PC-3 (cell line): ENCODE results near the gene LUZP1. TPM values are rescaled to one million over a fixed set of nuclear protein-coding genes. Genes with fewer than 3 reads are reported as not detected.

Experiments
- ATAC-seq: fragments of 200-7000 bp; cut with Tn5 transposase; 2 replicates; pipeline ENCODE4 v1.9.1; 2020; ENCODE audit warnings: mild to moderate bottlenecking, moderate library complexity
- BruUV-seq: library from RNA; stranded (reverse); fragments of 400-500 nt; replicated peaks from 2 replicates; lab custom pipeline; 2021; lab: Mats Ljungman, UMichigan
- CTCF ChIA-PET: fragments of 300-600 bp; sonication (Branson Sonifier 250); formaldehyde crosslinking; loops from one replicate; lab custom pipeline; 2022; ENCODE audit warnings: antibody characterized with exemption; lab: Charles Lee
- POLR2A ChIA-PET: fragments of 300-600 bp; sonication (Branson Sonifier 250); formaldehyde crosslinking; loops from one replicate; lab custom pipeline; 2022; ENCODE audit warnings: antibody characterized with exemption; ENCODE audit not compliant: unreplicated experiment; lab: Charles Lee
- DNase-seq: peaks from one replicate; pipeline ENCODE4 v3.0.0-alpha.2; 2015
- H2AFZ ChIP-seq: fragments of 300-600 bp; sonication (generic); 2 replicates; pipeline ENCODE4 v1.6.0; 2016; ENCODE audit warnings: antibody characterized with exemption, low read length
- H3F3A ChIP-seq: fragments of 300-600 bp; sonication (generic); one replicate; pipeline ENCODE4 v1.6.0; 2017; ENCODE audit warnings: antibody characterized with exemption, low read length, control low read depth, mild to moderate bottlenecking; ENCODE audit not compliant: unreplicated experiment
- H3K27ac ChIP-seq: fragments of 300-600 bp; sonication (generic); 2 replicates; pipeline ENCODE4 v1.5.1; 2016; ENCODE audit warnings: mild to moderate bottlenecking, low read length
- H3K27me3 ChIP-seq: fragments of 300-600 bp; sonication (generic); 2 replicates; pipeline ENCODE4 v1.6.1; 2016; ENCODE audit warnings: low read length, mixed read lengths
- H3K36me3 ChIP-seq: fragments of 300-600 bp; sonication (generic); 2 replicates; pipeline ENCODE4 v1.6.1; 2016; ENCODE audit warnings: low read depth, mixed run types, low read length, mixed read lengths
- H3K4me1 ChIP-seq: fragments of 300-600 bp; sonication (generic); 2 replicates; pipeline ENCODE4 v1.5.1; 2016; ENCODE audit warnings: low read length; ENCODE audit not compliant: insufficient read depth
- H3K4me2 ChIP-seq: fragments of 300-600 bp; sonication (generic); 2 replicates; pipeline ENCODE4 v1.6.0; 2016; ENCODE audit warnings: low read length
- H3K4me3 ChIP-seq: fragments of 300-600 bp; sonication (generic); 2 replicates; pipeline ENCODE4 v1.5.1; 2016; ENCODE audit warnings: mild to moderate bottlenecking, low read length, mixed read lengths
- H3K79me2 ChIP-seq: fragments of 300-600 bp; sonication (generic); 2 replicates; pipeline ENCODE4 v1.6.1; 2017; ENCODE audit warnings: low read length, mixed read lengths
- H3K9ac ChIP-seq: fragments of 300-600 bp; sonication (generic); 2 replicates; pipeline ENCODE4 v1.6.0; 2016; ENCODE audit warnings: mild to moderate bottlenecking, low read length
- H3K9me2 ChIP-seq: fragments of 300-600 bp; sonication (generic); replicated peaks from 2 replicates; pipeline ENCODE4 v1.6.1; 2016; ENCODE audit warnings: mixed run types, low read length, mixed read lengths
- H3K9me3 ChIP-seq: fragments of 300-600 bp; sonication (generic); 2 replicates; pipeline ENCODE4 v1.6.1; 2016; ENCODE audit warnings: low read length, mixed read lengths
- H4K20me1 ChIP-seq: fragments of 300-600 bp; sonication (generic); 2 replicates; pipeline ENCODE4 v1.6.1; 2016; ENCODE audit warnings: low read length, mixed read lengths
- EZH2 ChIP-seq: fragments of 300-600 bp; sonication (generic); IDR thresholded peaks from one replicate; pipeline ENCODE4 v1.6.1; 2017; ENCODE audit warnings: antibody characterized with exemption, mild to moderate bottlenecking, low read length; ENCODE audit not compliant: unreplicated experiment
- EZH2phosphoT487 ChIP-seq: fragments of 300-600 bp; sonication (generic); IDR thresholded peaks from 2 replicates; pipeline ENCODE4 v1.6.1; 2018; ENCODE audit warnings: mild to moderate bottlenecking, antibody characterized with exemption, low read length, borderline replicate concordance
- intact Hi-C: fragments of 100-400 bp; cut with micrococcal nuclease; formaldehyde crosslinking; loops from 2 replicates; pipeline ENCODE4 v1.9.0; 2023
- total RNA-seq: library from RNA; depleted of rRNA; stranded (reverse); fragments of >200 nt; gene quantifications from 2 replicates; pipeline ENCODE4 v1.2.3, GENCODE V29; 2014
- TF ChIP-seq, protein P1 (sequence below): fragments of 300-600 bp; sonication (generic); conservative IDR thresholded peaks from 2 replicates; pipeline ENCODE4 v1.5.1; 2017; ENCODE audit warnings: antibody characterized with exemption, low read depth, mild to moderate bottlenecking, low read length

LUZP1 gene
- total RNA-seq, 1 experiment from 2014 or later, result 17.8 TPM

- intact Hi-C loops, result no loop called here
- BruUV-seq, result no TSS peak
- Histone ChIP-seq H3K9me3 (no peaks in the 10 kb centered on the region), H3K27me3 (no peaks in the 10 kb centered on the region), H3K4me3 (no peak overlapping the region), H3F3A (no peaks in the 10 kb centered on the region), H3K79me2 (peaks cover 91% of the 10 kb centered on the region), H3K27ac (no peak overlapping the region), H3K9me2 (no peaks in the 10 kb centered on the region), H3K4me1 (peaks cover 9% of the 10 kb centered on the region; the same call in 1 of the 2 replicates), H4K20me1 (no peaks in the 10 kb centered on the region), H3K36me3 (no peaks in the 10 kb centered on the region), H3K4me2 (no peak overlapping the region), H3K9ac (no peak overlapping the region), H2AFZ (no peak overlapping the region)
- no peak for TF ChIP-seq EZH2phosphoT487
- no peak for TF ChIP-seq EZH2
- TF ChIP-seq, protein P1, sequence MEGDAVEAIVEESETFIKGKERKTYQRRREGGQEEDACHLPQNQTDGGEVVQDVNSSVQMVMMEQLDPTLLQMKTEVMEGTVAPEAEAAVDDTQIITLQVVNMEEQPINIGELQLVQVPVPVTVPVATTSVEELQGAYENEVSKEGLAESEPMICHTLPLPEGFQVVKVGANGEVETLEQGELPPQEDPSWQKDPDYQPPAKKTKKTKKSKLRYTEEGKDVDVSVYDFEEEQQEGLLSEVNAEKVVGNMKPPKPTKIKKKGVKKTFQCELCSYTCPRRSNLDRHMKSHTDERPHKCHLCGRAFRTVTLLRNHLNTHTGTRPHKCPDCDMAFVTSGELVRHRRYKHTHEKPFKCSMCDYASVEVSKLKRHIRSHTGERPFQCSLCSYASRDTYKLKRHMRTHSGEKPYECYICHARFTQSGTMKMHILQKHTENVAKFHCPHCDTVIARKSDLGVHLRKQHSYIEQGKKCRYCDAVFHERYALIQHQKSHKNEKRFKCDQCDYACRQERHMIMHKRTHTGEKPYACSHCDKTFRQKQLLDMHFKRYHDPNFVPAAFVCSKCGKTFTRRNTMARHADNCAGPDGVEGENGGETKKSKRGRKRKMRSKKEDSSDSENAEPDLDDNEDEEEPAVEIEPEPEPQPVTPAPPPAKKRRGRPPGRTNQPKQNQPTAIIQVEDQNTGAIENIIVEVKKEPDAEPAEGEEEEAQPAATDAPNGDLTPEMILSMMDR, result no peak
- DNase-seq, result no peak
- no peak for ATAC-seq
- CTCF ChIA-PET, result no interaction called here
- POLR2A ChIA-PET, result no interaction called here
Observed at GRCh38 chr1:23120383-23120782, 48.3 kb downstream of the LUZP1 start.

DNA sequence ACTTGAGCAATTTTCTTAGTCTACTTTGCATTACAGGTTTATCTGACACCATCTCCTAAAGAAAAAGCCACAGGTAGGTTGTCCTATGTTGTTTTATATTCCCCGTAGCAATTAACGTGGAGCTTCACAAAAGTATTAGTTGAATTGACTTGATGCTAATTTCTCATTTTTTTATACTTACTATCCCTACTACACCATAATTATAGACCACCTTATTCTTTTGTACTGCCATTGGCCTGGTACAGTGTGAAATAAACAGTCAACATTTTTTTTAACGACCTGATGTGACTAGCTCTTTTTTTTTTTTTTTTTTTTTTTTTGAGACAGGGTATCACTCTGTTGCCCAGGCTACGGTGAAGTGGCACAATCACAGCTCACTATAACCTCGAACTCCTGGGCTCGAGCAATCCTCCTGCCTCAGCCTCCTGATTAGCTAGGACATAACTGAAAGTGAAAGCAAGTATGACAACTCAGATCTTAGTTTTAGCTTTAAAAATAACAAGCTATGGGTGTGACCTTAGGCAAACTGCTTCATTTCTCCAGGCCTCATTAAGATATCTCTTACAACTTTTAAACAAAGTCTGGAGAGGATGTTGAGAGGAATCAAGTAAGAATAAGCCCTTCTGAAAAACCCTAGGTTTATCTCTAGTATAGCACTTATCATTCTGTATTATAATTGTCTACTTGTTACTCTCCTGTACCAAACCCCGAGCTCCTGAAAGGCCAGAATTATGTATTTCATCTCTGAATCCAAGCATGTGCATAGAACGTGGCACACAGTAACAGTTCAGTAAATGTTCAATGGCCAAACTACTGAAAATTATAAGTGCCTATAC lies 49.5 kb downstream of the LUZP1 start:
- CTCF ChIA-PET, result interaction anchor here (0.6 kb wide), 1 partner anchor 10 kb away, joined by 3 read pairs; no protein-coding TSS in a partner anchor

More for the DNA sequence above, 49.5 kb downstream of the LUZP1 start:
- H3K4me3 ChIP-seq, result no peak overlapping the region
- H3K9me2 ChIP-seq, result no peaks in the 10 kb centered on the region
- no peaks in the 10 kb centered on the region for H3K27me3 ChIP-seq
- intact Hi-C loops, result loop anchor here (5.0 kb wide), 1 partner anchor 38 kb away; no protein-coding TSS in a partner anchor
- H3K27ac ChIP-seq, result no peak overlapping the region
- DNase-seq (no peak), ATAC-seq (0 out of 2 replicates have a peak, but pooled peaks have one; percentile 15)
- H3K4me2 ChIP-seq, result no peak overlapping the region
- POLR2A ChIA-PET, result interaction anchor here (0.6 kb wide), 1 partner anchor 14 kb away, joined by 5 read pairs; no protein-coding TSS in a partner anchor
- H3K79me2 ChIP-seq, result peaks cover 90% of the 10 kb centered on the region
- peaks cover 9% of the 10 kb centered on the region; the same call in 1 of the 2 replicates for H3K4me1 ChIP-seq
- no peak for TF ChIP-seq EZH2phosphoT487
- TF ChIP-seq, protein P1, result no peak
- TF ChIP-seq EZH2, result no peak
- no peak overlapping the region for H2AFZ ChIP-seq
- H3F3A ChIP-seq, result no peaks in the 10 kb centered on the region
- no peak overlapping the region for H3K9ac ChIP-seq
- no peaks in the 10 kb centered on the region for H4K20me1 ChIP-seq
- H3K36me3 ChIP-seq, result no peaks in the 10 kb centered on the region
- no TSS peak for BruUV-seq
- H3K9me3 ChIP-seq, result no peaks in the 10 kb centered on the region
